C4-2B (cell line): ENCODE results near the gene CTIF.
"Not testable (repeated sequence)": the region's sequence is repeated elsewhere in the genome, so short reads cannot be mapped to it uniquely, and the experiment has no call there.

ENCODE experiments used
- H3K27ac ChIP-seq: fragments of 450-650 bp; 2 replicates; pipeline ENCODE4 v1.5.1; 2017
- CTCF ChIP-seq: fragments of 450-650 bp; conservative IDR thresholded peaks from 2 replicates; pipeline ENCODE4 v1.5.1; 2017; ENCODE audit warnings: mild to moderate bottlenecking
- ZFX ChIP-seq: fragments of 450-650 bp; IDR thresholded peaks from 2 replicates; pipeline ENCODE4 v1.6.1; 2017

The CTIF gene

GRCh38 chr18:48806551-48807261 lies 267.9 kb downstream of the CTIF start:
- TF ChIP-seq CTCF (no peak), ZFX (no peak)
- no peak overlapping the region for H3K27ac ChIP-seq

GRCh38 chr18:48808476-48808875 lies 269.6 kb downstream of the CTIF start:
- no peak overlapping the region for H3K27ac ChIP-seq
- TF ChIP-seq CTCF (no peak), ZFX (no peak)

- no peak overlapping the region for H3K27ac ChIP-seq
- no peak for TF ChIP-seq ZFX
- no peak for TF ChIP-seq CTCF
These were observed 270.5 kb downstream of the CTIF start for GRCh38 chr18:48809365-48809764.

GRCh38 chr18:48810805-48811204 lies 272.0 kb downstream of the CTIF start:
- no peak for TF ChIP-seq ZFX
- no peak for TF ChIP-seq CTCF
- no peak overlapping the region for H3K27ac ChIP-seq

GRCh38 chr18:48811401-48811800 lies 272.6 kb downstream of the CTIF start:
- TF ChIP-seq CTCF (no peak), ZFX (no peak)
- no peak overlapping the region for H3K27ac ChIP-seq

- H3K27ac ChIP-seq, result not testable (repeated sequence)
These were observed 273.2 kb downstream of the CTIF start for GRCh38 chr18:48811977-48812451.

GRCh38 chr18:48813321-48813720 lies 274.5 kb downstream of the CTIF start:
- TF ChIP-seq CTCF (no peak), ZFX (no peak)
- H3K27ac ChIP-seq, result no peak overlapping the region
